Common myeloid progenitor, CD34-positive (primary cell): ENCODE measurements around the gene ATP2C2.

ENCODE experiments used
- CTCF ChIA-PET: fragments of 350-600 bp; sonication (Branson Sonifier 250); formaldehyde crosslinking; loops from one replicate; lab custom pipeline; 2021; ENCODE audit warnings: antibody characterized with exemption; lab: Charles Lee
- POLR2A ChIA-PET: fragments of 350-600 bp; sonication (Branson Sonifier 250); formaldehyde crosslinking; loops from one replicate; lab custom pipeline; 2021; ENCODE audit warnings: antibody characterized with exemption; lab: Charles Lee
- DNase-seq, 3 donors: peaks; one replicate each; pipeline versions ENCODE4 v3.0.0 to v3.0.0-alpha.2; 2013
- H3K27ac ChIP-seq, 2 experiments: 1 replicate in 1 of 2; 2 replicates in 1 of 2; pipeline ENCODE4 v1.7.0; 2013; ENCODE audit warnings: inconsistent platforms in 2 of 2, low read length in 2 of 2, mild to moderate bottlenecking in 2 of 2, low read depth in 1 of 2, moderate library complexity in 1 of 2; ENCODE audit not compliant: severe bottlenecking in 2 of 2, insufficient read depth in 1 of 2, poor library complexity in 1 of 2
- H3K27me3 ChIP-seq, 5 experiments: replicated peaks in 2 of 5; 1 replicate in 3 of 5; 2 replicates in 2 of 5; pipeline versions ENCODE4 v1.6.1 to v1.7.0; 2013; ENCODE audit warnings: low read length in 4 of 5, mild to moderate bottlenecking in 2 of 5, moderate library complexity in 2 of 5, inconsistent platforms in 1 of 5; ENCODE audit not compliant: insufficient read depth in 5 of 5, control insufficient read depth in 4 of 5
- H3K36me3 ChIP-seq, 4 experiments: 1 replicate in 2 of 4; 2 replicates in 2 of 4; pipeline versions ENCODE4 v1.6.1 to v1.7.0; 2013; ENCODE audit warnings: low read length in 3 of 4, control low read depth in 1 of 4, mild to moderate bottlenecking in 1 of 4; ENCODE audit not compliant: control insufficient read depth in 4 of 4, insufficient read depth in 4 of 4
- H3K4me1 ChIP-seq, 4 experiments: 1 replicate in 3 of 4; 2 replicates in 1 of 4; pipeline versions ENCODE4 v1.6.1 to v1.7.1; 2013; ENCODE audit warnings: low read length in 3 of 4, mild to moderate bottlenecking in 3 of 4, control low read depth in 1 of 4, inconsistent platforms in 1 of 4, moderate library complexity in 1 of 4; ENCODE audit not compliant: control insufficient read depth in 4 of 4, insufficient read depth in 4 of 4; ENCODE audit errors: control extremely low read depth in 1 of 4
- H3K4me3 ChIP-seq, 7 experiments: 1 replicate in 4 of 7; 2 replicates in 3 of 7; pipeline versions ENCODE4 v1.5.1 to v1.7.0; 2013; ENCODE audit warnings: mild to moderate bottlenecking in 7 of 7, low read length in 6 of 7, moderate library complexity in 6 of 7, inconsistent platforms in 2 of 7, low read depth in 2 of 7, control low read depth in 1 of 7; ENCODE audit not compliant: insufficient read depth in 4 of 7, control insufficient read depth in 1 of 7; ENCODE audit errors: extremely low read depth in 1 of 7
- H3K9me3 ChIP-seq, 5 experiments: 1 replicate in 4 of 5; 2 replicates in 1 of 5; pipeline versions ENCODE4 v1.6.1 to v1.7.1; 2013; ENCODE audit warnings: low read length in 4 of 5, mild to moderate bottlenecking in 2 of 5, inconsistent platforms in 1 of 5, low read depth in 1 of 5, moderate library complexity in 1 of 5; ENCODE audit not compliant: control insufficient read depth in 4 of 5, insufficient read depth in 2 of 5; ENCODE audit errors: control extremely low read depth in 1 of 5
- WGBS: methylation state at CpG from one replicate; pipeline ENCODE4 v1.1.5; 2013; ENCODE audit not compliant: insufficient coverage; 5-methylcytosine and 5-hydroxymethylcytosine counted together

Gene ATP2C2

DNA sequence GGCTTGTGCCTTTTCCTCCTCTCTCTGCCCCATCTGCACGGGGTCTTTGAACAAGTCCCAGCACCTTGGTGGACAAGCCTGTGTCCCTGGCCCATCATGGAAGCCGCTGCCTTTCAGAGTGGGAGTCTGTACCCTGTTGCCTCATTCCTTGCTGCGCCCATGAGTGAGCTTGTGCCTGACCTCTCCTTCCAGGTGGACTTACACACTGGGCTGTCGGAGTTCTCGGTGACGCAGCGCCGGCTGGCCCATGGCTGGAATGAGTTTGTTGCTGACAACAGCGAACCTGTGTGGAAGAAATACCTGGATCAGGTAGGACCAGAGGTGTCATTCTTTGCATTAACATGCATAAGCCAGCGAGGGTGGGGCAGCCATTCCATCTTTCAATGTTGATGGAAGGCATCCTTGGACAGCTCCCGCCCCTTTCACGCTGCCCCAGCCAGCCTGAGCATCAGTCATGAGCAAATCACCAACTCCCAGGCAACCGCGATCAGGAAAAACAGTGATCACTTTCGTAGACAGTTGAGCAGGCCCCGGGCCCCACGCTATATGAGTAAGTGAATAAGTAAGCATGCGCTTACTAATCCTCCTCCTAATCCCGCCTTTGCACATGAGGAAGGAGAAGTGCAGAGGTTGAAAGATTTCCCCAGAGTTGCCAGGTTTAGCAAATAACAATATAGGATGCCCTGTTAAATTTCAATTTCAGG, 36.8 kb downstream of the ATP2C2 start:
- POLR2A ChIA-PET, result no interaction called here
- DNase-seq, result no peak
- Histone ChIP-seq H3K9me3 (no peaks in the 10 kb centered on the region), H3K36me3 (no peaks in the 10 kb centered on the region), H3K27me3 (peaks cover 0 to 43% (median 4%) of the 10 kb centered on the region in 5 experiments), H3K4me3 (no peak overlapping the region), H3K27ac (no peak overlapping the region), H3K4me1 (no peaks in the 10 kb centered on the region)
- CTCF ChIA-PET, result no interaction called here
- 94% methylated on average over 18 of the region's 19 CpGs for WGBS

- 73% methylated on average over 13 of the region's 16 CpGs for WGBS
Measured at GRCh38 chr16:84406006-84406963, 37.9 kb downstream of the ATP2C2 start.

GRCh38 chr16:84407588-84408313, 39.4 kb downstream of the ATP2C2 start:
- no peak overlapping the region for H3K27ac ChIP-seq
- ChIA-PET CTCF (no interaction called here), POLR2A (interaction anchor here (0.6 kb wide), 2 partner anchors 18 to 71 kb away, joined by 3 to 4 read pairs; no protein-coding TSS in a partner anchor)
- H3K9me3 ChIP-seq, result no peaks in the 10 kb centered on the region
- no peak for DNase-seq
- no peak overlapping the region for H3K4me3 ChIP-seq
- WGBS, result 94% methylated on average over 8 of the region's 9 CpGs
- peaks cover 0 to 38% (median 4%) of the 10 kb centered on the region in 5 experiments for H3K27me3 ChIP-seq
- H3K36me3 ChIP-seq, result no peaks in the 10 kb centered on the region
- no peaks in the 10 kb centered on the region for H3K4me1 ChIP-seq

More at GRCh38 chr16:84406006-84406963, 37.9 kb downstream of the ATP2C2 start:
- Histone ChIP-seq H3K4me1 (no peaks in the 10 kb centered on the region), H3K9me3 (no peaks in the 10 kb centered on the region), H3K27ac (no peak overlapping the region), H3K36me3 (no peaks in the 10 kb centered on the region), H3K4me3 (no peak overlapping the region), H3K27me3 (peaks cover 0 to 43% (median 4%) of the 10 kb centered on the region in 5 experiments)
- ChIA-PET CTCF (no interaction called here), POLR2A (no interaction called here)
- no peak for DNase-seq

DNA sequence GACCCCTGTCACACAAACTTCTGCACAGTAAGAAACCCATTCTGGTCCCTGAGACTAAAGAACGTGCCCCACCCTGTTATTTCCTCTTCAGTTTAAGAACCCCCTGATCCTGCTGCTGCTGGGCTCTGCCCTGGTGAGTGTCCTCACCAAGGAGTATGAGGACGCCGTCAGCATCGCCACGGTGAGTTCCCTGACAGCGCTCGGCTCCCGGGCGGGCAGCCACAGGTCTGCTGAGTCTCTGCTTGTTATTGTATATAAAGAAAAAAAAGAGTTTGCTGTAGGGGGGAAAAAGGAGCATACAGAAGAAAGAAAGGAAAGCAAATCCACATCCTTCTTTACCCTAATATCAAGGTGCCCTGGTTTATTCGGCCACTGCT, 40.0 kb downstream of the ATP2C2 start:
- Histone ChIP-seq H3K4me3 (no peak overlapping the region), H3K27ac (no peak overlapping the region), H3K9me3 (no peaks in the 10 kb centered on the region), H3K4me1 (no peaks in the 10 kb centered on the region), H3K27me3 (peaks cover 0 to 33% (median 4%) of the 10 kb centered on the region in 5 experiments), H3K36me3 (no peaks in the 10 kb centered on the region)
- CTCF ChIA-PET, result no interaction called here
- no peak for DNase-seq
- 50% methylated on average over 1 of the region's 10 CpGs for WGBS
- POLR2A ChIA-PET, result interaction anchor here (0.6 kb wide), 1 partner anchor 19 kb away, joined by 3 read pairs; no protein-coding TSS in a partner anchor

DNA sequence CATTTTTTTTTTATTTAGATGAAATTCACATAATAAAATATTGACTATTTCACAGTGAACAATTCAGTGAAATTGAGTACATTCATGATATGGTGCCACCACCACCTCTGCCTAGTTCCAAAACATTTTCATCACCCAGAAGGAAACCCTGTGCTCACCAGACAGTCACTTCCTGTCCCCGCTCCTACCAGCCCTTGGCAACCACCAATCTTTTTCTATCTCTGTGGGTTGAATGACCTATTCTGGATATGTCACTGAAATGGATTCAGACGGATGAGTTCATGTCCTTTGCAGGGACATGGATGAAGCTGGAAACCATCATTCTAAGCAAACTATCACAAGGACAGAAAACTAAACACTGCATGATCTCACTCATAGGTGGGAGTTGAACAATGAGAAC, 40.5 kb downstream of the ATP2C2 start:
- ChIA-PET CTCF (no interaction called here), POLR2A (no interaction called here)
- no peak overlapping the region for H3K27ac ChIP-seq
- H3K36me3 ChIP-seq, result no peaks in the 10 kb centered on the region
- no peaks in the 10 kb centered on the region for H3K9me3 ChIP-seq
- H3K4me3 ChIP-seq, result no peak overlapping the region
- WGBS, result 44% methylated on average over 1 of the region's 2 CpGs
- H3K27me3 ChIP-seq, result peaks cover 0 to 31% (median 4%) of the 10 kb centered on the region in 5 experiments
- no peaks in the 10 kb centered on the region for H3K4me1 ChIP-seq
- DNase-seq, result no peak

DNA sequence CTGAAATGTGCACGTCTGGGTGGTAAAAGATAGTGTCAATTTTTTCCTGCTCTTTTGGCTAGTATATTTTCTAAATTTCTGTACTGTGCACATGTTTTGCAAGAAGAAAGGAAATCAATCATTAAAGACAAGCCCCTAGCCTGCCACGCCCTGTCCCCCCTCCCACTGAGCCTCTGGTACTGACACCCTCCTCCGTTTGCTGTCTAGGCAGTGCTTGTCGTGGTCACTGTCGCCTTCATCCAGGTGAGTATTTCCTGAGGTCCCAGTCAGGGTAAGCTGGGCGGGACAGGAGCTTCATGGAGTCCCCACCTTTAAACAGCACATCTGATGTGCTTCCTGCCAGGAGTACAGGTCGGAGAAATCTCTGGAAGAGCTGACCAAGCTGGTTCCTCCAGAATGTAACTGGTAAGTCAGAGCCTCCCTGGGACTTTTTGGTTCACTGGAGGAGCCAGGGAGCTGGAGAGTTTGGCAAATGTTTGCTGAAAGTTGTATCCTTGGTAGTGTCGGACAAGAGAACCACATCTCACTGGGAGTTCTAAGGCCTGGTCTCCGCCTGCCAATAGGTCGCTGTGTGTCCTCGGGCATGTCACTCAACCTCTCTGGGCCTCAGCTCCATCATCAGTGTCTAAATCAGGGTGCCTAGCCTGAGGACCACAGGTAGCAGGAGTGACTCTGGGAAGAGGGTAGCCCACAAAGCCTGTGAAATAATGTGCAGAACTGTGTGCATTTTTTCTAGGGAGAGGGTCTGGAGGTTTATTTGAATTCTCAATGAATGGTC, 42.2 kb downstream of the ATP2C2 start:
- 87% methylated on average over 9 of the region's 11 CpGs for WGBS
- H3K27me3 ChIP-seq, result peaks cover 0 to 28% (median 8%) of the 10 kb centered on the region in 5 experiments
- CTCF ChIA-PET, result no interaction called here

More for the DNA sequence above, 42.2 kb downstream of the ATP2C2 start:
- no peak for DNase-seq
- Histone ChIP-seq H3K4me1 (no peaks in the 10 kb centered on the region), H3K27ac (no peak overlapping the region), H3K36me3 (no peaks in the 10 kb centered on the region), H3K9me3 (no peaks in the 10 kb centered on the region), H3K4me3 (no peak overlapping the region)
- POLR2A ChIA-PET, result no interaction called here
